GM12872 (cell line): Measurements from ENCODE around the gene FAM174C.

Source experiments
- TF ChIP-seq, protein P1 (sequence below): IDR thresholded peaks from 3 replicates; pipeline ENCODE4 v1.5.1; 2011; ENCODE audit warnings: low read depth, mild to moderate bottlenecking, low read length, moderate library complexity; ENCODE audit not compliant: insufficient read depth

FAM174C gene

GRCh38 chr19:1229924-1230782 is 45.2 kb upstream of the FAM174C start:
- TF ChIP-seq, protein P1, sequence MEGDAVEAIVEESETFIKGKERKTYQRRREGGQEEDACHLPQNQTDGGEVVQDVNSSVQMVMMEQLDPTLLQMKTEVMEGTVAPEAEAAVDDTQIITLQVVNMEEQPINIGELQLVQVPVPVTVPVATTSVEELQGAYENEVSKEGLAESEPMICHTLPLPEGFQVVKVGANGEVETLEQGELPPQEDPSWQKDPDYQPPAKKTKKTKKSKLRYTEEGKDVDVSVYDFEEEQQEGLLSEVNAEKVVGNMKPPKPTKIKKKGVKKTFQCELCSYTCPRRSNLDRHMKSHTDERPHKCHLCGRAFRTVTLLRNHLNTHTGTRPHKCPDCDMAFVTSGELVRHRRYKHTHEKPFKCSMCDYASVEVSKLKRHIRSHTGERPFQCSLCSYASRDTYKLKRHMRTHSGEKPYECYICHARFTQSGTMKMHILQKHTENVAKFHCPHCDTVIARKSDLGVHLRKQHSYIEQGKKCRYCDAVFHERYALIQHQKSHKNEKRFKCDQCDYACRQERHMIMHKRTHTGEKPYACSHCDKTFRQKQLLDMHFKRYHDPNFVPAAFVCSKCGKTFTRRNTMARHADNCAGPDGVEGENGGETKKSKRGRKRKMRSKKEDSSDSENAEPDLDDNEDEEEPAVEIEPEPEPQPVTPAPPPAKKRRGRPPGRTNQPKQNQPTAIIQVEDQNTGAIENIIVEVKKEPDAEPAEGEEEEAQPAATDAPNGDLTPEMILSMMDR: no peak

DNA sequence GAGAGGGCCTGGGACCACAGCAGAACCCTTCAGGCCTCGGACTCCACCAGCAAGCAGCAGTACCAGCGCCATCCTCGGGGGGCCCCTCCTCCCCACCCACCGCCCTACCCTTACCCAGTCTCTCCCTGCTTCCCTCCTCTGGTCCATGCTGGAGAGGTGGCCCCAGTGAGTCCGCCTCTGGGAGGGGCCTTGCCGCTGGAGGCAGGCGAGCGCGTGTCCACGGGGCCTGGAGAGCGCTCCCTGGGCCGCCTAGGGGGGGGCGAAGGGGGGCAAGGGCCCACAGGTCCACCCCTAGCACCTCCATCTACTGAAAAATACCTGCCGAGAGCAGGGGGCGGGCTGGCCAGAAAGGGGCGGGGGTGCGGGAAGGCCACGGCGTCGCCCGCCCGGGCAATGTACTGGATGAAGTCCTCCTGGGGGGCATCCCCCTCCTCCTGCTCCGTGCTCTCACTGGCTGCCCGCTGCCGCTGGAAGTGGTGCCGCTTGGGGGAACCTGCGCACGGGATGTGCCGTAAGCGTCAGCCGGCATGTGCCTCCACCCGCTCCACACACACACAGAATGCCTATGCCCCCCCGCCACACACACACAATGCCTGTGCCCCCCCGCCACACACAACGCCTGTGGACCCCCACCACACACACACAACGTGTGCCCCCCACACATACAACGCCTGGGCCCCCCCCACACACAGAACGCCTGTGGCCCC is 44.4 kb upstream of the FAM174C start:
- TF ChIP-seq, protein P1: peak; percentile 15; the same call in 1 of the 3 replicates

- TF ChIP-seq, protein P1: no peak
Observed at GRCh38 chr19:1231729-1232637, 43.3 kb upstream of the FAM174C start.

- TF ChIP-seq, protein P1: no peak
Observed at GRCh38 chr19:1232652-1233072, 42.7 kb upstream of the FAM174C start.

- TF ChIP-seq, protein P1: no peak
Observed at GRCh38 chr19:1233115-1233667, 42.1 kb upstream of the FAM174C start.

GRCh38 chr19:1234051-1234954 is 41.0 kb upstream of the FAM174C start:
- TF ChIP-seq, protein P1: no peak
